ACC112 (cell line): ENCODE results near the gene GRID2.
"Not testable (repeated sequence)": the region's sequence is repeated elsewhere in the genome, so short reads cannot be mapped to it uniquely, and the experiment has no call there.

Experiments
- H2AFZ ChIP-seq: fragments of 200-600 bp; sonication (generic); one replicate; pipeline ENCODE4 v1.6.0; 2017; ENCODE audit warnings: antibody characterized with exemption, low read length; ENCODE audit not compliant: unreplicated experiment
- H3K27ac ChIP-seq: fragments of 200-600 bp; sonication (generic); 2 replicates; pipeline ENCODE4 v1.5.1; 2014; ENCODE audit warnings: low read depth, mild to moderate bottlenecking, antibody characterized with exemption, low read length, moderate library complexity
- H3K27me3 ChIP-seq: fragments of 200-600 bp; sonication (generic); 2 replicates; pipeline ENCODE4 v1.6.1; 2014; ENCODE audit warnings: mild to moderate bottlenecking, antibody characterized with exemption, low read length, moderate library complexity, mixed read lengths; ENCODE audit not compliant: insufficient read depth
- H3K36me3 ChIP-seq: fragments of 200-600 bp; sonication (generic); 2 replicates; pipeline ENCODE4 v1.6.1; 2016; ENCODE audit warnings: mild to moderate bottlenecking, antibody characterized with exemption, low read length, moderate library complexity, mixed read lengths; ENCODE audit not compliant: insufficient read depth
- H3K4me1 ChIP-seq: fragments of 200-600 bp; sonication (generic); one replicate; pipeline ENCODE4 v1.6.1; 2016; ENCODE audit warnings: low read length, mixed read lengths; ENCODE audit not compliant: insufficient read depth, unreplicated experiment, control insufficient read depth
- H3K4me3 ChIP-seq: fragments of 200-600 bp; sonication (generic); 2 replicates; pipeline ENCODE4 v1.5.1; 2014; ENCODE audit warnings: mild to moderate bottlenecking, low read depth, low read length
- H3K79me2 ChIP-seq: fragments of 200-600 bp; sonication (generic); one replicate; pipeline ENCODE4 v1.6.0; 2016; ENCODE audit warnings: low read length; ENCODE audit not compliant: control insufficient read depth, unreplicated experiment, insufficient read depth

GRID2 gene

DNA sequence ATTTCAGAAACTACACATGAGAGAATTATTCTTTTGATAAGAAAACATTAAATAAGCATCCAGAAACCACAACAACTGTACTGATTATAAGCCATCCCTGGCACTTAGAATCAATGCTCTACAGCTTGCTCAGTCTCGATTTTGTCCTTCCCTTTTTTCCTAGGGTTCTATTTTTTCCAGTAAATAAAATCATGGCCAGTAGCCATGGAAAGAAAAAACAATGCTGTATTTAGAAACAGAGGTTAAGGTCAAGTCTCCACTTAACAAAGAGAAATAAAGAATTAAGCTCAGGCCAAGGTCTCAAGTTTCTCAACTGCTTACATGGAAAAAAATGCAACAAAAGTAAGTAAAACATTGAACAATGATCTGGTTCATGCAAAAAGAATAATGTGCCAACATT, 38.7 kb upstream of the GRID2 start:
- Histone ChIP-seq H3K4me3 (no peak overlapping the region), H3K4me1 (no peaks in the 10 kb centered on the region), H3K36me3 (no peaks in the 10 kb centered on the region), H2AFZ (no peak overlapping the region), H3K79me2 (no peaks in the 10 kb centered on the region), H3K27ac (no peak overlapping the region), H3K27me3 (no peaks in the 10 kb centered on the region; the same call in 1 of the 2 replicates)

DNA sequence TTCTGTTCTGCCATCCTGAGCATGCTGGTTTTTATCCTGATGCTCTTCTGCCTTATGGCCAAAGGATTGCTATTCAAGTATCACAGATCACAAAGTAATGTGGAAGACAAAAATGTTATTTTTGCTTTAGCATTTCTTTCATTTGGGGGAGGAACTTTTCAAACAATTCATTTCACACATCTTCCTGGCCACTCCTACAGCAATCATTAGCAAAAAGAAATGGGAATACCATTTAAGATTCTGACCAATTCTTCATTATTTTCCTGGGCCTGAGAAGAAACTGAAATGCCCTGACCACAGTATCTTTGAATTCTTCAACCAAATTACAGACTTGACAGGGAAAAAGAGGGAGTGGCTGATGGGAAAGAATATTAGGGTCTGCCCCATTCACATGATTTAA, 38.0 kb upstream of the GRID2 start:
- no peak overlapping the region for H3K4me3 ChIP-seq
- H3K27me3 ChIP-seq: no peaks in the 10 kb centered on the region; the same call in 1 of the 2 replicates
- H3K36me3 ChIP-seq: no peaks in the 10 kb centered on the region
- H3K79me2 ChIP-seq: no peaks in the 10 kb centered on the region
- no peak overlapping the region for H2AFZ ChIP-seq
- no peaks in the 10 kb centered on the region for H3K4me1 ChIP-seq
- no peak overlapping the region for H3K27ac ChIP-seq

DNA sequence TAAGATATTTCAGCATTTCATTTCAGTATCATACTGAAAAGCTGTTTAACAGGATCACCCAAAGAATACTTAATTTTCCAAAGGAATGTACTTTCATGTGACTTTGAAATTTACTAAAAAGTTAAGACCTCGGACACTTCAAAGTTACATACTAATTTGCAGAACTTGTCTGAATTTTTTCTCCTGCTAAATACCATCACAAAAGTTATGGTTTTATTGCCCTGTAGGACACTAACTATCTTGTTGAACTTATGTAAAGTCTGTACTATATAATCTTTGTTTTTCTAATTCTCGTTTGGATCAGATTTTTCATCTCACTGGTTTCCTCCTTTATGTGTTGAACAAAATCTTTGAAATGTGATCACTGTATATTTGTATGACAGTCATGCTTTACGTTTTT, 37.2 kb upstream of the GRID2 start:
- no peak overlapping the region for H3K4me3 ChIP-seq

DNA sequence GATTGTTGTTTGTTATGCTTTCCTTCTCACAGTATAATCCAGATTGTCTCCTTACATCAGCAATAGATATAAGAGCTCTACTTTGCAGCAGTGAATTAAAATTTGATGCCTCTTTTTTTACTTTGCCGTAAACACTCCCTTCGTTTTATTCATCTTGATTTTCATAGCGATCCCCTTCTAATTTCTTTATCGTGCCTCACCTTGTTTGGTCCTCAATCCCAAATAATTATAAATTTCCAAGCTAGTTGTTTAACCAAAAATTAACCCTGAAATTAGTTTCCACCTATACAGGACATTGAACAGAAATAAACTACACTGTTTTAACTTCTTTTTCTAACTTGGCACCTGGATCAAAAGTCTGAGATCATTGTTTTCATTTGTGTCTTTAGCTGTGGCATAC, 35.1 kb upstream of the GRID2 start:
- Histone ChIP-seq H2AFZ (no peak overlapping the region), H3K4me3 (no peak overlapping the region), H3K79me2 (no peaks in the 10 kb centered on the region), H3K36me3 (no peaks in the 10 kb centered on the region), H3K4me1 (no peaks in the 10 kb centered on the region), H3K27me3 (no peaks in the 10 kb centered on the region; the same call in 1 of the 2 replicates), H3K27ac (no peak overlapping the region)

More for the DNA sequence above, 37.2 kb upstream of the GRID2 start:
- Histone ChIP-seq H3K27me3 (no peaks in the 10 kb centered on the region; the same call in 1 of the 2 replicates), H2AFZ (no peak overlapping the region), H3K36me3 (no peaks in the 10 kb centered on the region), H3K79me2 (no peaks in the 10 kb centered on the region), H3K4me1 (no peaks in the 10 kb centered on the region), H3K27ac (no peak overlapping the region)

DNA sequence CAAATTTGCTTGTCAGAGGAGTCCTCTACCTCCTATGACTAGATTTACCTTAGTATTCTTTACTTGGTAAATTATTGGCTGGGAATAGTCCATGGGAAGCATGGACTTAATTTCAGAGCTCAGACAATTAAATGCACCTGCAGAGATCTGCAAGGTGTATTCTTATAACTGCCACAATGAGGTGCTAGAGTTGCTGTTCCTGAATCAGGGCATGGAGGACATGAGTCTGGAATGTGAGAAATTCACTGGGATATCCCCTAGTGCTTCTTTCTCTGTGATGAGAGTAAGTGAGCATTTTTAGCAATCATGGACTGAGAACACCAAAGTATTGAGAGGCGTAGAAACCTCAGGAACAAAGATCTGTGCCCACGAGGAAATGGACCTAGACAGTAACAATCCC, 32.9 kb upstream of the GRID2 start:
- Histone ChIP-seq H3K27me3 (no peaks in the 10 kb centered on the region; the same call in 1 of the 2 replicates), H3K4me3 (no peak overlapping the region), H3K36me3 (no peaks in the 10 kb centered on the region), H3K27ac (no peak overlapping the region), H3K4me1 (no peaks in the 10 kb centered on the region), H3K79me2 (no peaks in the 10 kb centered on the region), H2AFZ (no peak overlapping the region)

DNA sequence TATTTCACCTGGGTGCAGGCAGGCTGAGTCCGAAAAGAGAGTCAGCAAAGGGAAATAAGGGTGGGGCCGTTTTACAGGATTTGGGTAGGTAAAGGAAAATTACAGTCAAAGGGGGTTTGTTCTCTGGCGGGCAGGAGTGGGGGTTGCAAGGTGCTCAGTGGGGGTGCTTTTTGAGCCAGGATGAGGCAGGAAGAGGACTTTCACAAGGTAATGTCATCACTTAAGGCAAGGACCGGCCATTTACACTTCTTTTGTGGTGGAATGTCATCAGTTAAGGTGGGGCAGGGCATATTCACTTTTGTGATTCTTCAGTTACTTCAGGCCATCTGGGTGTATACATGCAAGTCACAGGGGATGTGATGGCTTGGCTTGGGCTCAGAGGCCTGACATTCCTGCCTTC, 32.2 kb upstream of the GRID2 start:
- not testable (repeated sequence) for H3K79me2 ChIP-seq, H3K27ac ChIP-seq, H3K4me3 ChIP-seq, H3K4me1 ChIP-seq, H3K27me3 ChIP-seq, H3K36me3 ChIP-seq, H2AFZ ChIP-seq

DNA sequence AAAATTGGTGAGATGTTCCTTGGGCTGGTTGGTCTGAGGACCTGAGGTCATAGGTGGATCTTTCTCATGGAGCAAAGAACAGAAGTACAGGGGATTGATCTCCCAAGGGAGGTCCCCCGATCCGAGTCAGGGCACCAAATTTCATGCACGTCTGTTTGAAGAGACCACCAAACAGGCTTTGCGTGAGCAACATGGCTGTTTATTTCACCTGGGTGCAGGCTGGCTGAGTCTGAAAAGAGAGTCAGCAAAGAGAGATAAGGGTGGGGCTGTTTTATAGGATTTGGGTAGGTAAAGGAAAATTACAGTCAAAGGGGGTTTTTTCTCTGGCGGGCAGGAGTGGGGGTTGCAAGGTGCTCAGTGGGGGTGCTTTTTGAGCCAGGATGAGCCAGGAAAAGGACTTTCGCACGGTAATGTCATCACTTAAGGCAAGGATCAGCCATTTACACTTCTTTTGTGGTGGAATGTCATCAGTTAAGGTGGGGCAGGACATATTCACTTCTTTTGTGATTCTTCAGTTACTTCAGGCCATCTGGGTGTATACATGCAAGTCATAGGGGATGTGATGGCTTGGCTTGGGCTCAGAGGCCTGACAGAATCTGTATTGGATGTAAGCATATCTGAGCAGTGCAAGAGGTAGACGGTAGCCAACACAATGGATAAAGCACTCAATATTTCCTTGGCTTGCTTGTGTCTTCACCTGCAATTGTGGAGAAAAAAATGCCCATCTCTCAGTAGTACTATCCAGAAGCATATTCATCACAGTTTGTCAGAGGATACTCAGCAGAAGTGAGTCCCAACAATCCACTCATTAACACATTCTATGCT, 26.5 kb upstream of the GRID2 start:
- not testable (repeated sequence) for H2AFZ ChIP-seq, H3K27ac ChIP-seq, H3K4me3 ChIP-seq, H3K4me1 ChIP-seq, H3K79me2 ChIP-seq, H3K36me3 ChIP-seq
- peaks cover 12% of the 10 kb centered on the region for H3K27me3 ChIP-seq

DNA sequence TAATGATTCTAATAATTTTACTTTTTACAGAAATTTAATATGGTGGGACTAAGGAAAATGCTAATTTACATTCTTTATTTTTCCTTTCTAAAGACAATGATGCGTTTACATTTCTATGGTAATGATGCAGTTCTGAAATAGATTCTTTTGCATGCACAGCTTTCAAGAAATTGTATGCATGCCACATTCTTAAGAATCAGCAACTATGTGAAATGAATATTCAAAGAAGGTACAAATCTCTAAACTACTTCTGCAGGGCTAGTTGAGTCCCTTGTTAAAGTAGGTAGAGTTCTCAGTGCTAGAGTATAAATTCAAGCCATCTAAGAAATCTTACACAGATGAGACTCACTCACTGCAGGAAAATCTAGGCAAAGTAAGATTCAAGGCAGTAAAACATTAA, 24.5 kb upstream of the GRID2 start:
- Histone ChIP-seq H3K27me3 (peaks cover 27% of the 10 kb centered on the region), H3K4me3 (no peak overlapping the region), H3K27ac (no peak overlapping the region), H3K36me3 (no peaks in the 10 kb centered on the region), H3K79me2 (no peaks in the 10 kb centered on the region), H3K4me1 (no peaks in the 10 kb centered on the region), H2AFZ (no peak overlapping the region)

DNA sequence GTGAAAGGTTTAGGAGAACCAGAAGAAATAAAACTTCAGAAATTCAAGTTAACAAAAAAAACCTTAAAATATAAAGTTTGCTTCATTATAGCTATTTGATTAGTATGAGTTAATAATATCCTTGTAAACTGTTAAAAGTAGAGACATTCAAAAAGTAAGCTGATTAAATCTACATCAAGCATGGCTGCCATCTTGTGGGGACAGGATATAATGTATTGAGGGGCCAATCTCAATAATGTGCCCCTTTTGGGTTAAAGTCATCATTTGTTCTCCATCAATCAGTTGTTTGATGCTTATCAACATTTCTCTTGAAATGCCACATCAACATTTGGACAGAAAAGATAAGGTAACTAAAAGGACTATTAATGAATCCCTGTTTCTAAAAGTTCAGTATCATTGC, 4.6 kb upstream of the GRID2 start:
- H2AFZ ChIP-seq: no peak overlapping the region

DNA sequence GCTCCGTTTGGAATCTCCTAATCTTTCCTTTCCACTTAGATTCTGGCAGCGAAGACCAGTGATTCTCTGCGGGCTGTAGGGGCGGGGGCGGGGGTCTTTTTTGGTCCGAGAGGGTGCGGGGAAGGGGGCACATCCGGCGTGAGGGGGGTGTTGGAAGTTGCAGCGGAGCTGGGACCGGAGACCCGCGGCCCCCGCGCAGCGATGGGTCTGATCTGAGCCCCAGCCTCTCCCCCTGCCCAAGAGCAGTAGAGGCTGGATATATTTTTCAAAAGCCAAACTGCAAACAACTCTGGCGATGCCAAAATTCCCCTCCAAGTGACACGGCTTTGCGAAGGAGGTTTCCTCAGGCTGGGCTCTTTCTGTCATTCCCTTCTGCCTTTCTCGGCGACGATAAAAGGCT, 355 bp downstream of the GRID2 start:
- no peaks in the 10 kb centered on the region for H3K36me3 ChIP-seq
- H3K4me3 ChIP-seq: peak overlapping the region; percentile 57
- H2AFZ ChIP-seq: no peak overlapping the region
- peaks cover 98% of the 10 kb centered on the region for H3K27me3 ChIP-seq
- no peak overlapping the region for H3K27ac ChIP-seq
- no peaks in the 10 kb centered on the region for H3K4me1 ChIP-seq
- H3K79me2 ChIP-seq: no peaks in the 10 kb centered on the region

More for the DNA sequence above, 4.6 kb upstream of the GRID2 start:
- Histone ChIP-seq H3K36me3 (no peaks in the 10 kb centered on the region), H3K4me3 (no peak overlapping the region), H3K4me1 (no peaks in the 10 kb centered on the region), H3K79me2 (no peaks in the 10 kb centered on the region), H3K27ac (no peak overlapping the region), H3K27me3 (peaks cover 74% of the 10 kb centered on the region)

DNA sequence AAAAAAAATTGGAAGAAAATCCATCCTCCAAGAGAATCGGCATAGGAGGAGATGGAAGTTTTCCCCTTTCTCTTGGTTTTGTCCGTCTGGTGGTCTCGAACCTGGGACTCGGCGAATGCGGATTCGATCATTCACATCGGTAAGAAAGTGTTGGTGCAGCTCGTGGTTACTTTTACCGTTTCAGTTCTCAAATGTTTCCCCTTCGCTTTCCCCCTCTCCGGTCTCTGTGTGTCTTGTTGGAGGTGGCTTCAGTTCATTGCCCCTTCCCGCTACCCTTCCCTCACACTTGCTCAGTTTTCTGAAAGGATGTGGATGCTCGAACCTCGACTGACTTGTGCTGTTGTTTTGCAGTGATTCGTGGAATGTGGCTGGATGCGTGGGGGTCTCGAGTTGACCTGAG, 840 bp downstream of the GRID2 start:
- Histone ChIP-seq H2AFZ (no peak overlapping the region), H3K27ac (no peak overlapping the region), H3K4me3 (peak overlapping the region; percentile 57)

More for the DNA sequence above, 840 bp downstream of the GRID2 start:
- Histone ChIP-seq H3K27me3 (peaks cover 93% of the 10 kb centered on the region), H3K36me3 (no peaks in the 10 kb centered on the region), H3K4me1 (no peaks in the 10 kb centered on the region), H3K79me2 (no peaks in the 10 kb centered on the region)
